Subcutaneous adipose tissue (tissue), 4 donors: Measurements from ENCODE around the gene TNS1. TPM values are rescaled to one million over a fixed set of nuclear protein-coding genes. Genes with fewer than 3 reads are reported as not detected.

Experiments
- CTCF ChIP-seq: fragments of 450-650 bp; IDR thresholded peaks from one replicate; pipeline ENCODE4 v1.5.1; 2016; ENCODE audit warnings: low read depth, mild to moderate bottlenecking, control low read depth, antibody characterized with exemption, moderate library complexity
- total RNA-seq, 4 donors: library from RNA; depleted of rRNA; stranded (reverse); fragments of >200 nt; gene quantifications; one replicate each; pipeline ENCODE4 v1.1.0, GENCODE V29; 2016

The TNS1 gene
- total RNA-seq, 4 donors from 2014 or later = 310 to 1,168 (median 450) TPM

DNA sequence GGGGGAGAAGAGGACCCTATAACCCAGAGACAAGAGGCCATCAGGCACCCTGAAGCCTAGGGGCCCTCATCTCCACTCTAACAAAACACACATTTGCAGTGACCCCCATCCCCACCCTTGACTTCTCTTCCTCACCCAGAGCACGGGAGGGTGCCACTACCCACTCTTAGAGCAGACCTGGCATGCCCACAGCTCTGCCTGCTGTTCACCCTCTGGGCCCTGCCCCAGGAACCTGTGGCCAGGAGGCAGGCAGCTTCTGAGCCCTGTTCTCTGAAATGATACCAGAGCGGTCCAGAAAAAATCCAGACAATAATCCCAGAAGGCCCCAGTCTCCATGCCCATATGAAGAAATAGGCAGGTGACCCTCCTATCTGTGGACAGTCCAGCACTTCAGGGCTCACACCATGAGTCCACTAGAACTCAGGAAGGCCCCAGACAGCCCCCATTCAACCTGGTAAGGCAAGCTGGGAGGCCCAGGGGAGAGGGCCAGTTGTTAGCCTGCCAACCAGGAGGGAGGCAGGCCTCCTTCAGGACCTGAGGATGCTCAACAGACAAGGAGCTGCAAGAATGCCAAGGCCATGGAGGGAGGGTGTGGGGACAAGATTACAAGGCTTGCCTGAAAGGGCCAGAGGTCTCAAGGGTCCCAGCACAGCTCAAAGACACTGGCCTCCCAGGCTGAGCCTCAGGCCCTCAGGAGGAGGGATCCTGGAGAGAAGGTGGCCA, 75.0 kb downstream of the TNS1 start:
- TF ChIP-seq CTCF = no peak

GRCh38 chr2:217926801-217927200, 76.0 kb downstream of the TNS1 start:
- TF ChIP-seq CTCF = no peak

GRCh38 chr2:217924346-217924901, 78.4 kb downstream of the TNS1 start:
- TF ChIP-seq CTCF = no peak

DNA sequence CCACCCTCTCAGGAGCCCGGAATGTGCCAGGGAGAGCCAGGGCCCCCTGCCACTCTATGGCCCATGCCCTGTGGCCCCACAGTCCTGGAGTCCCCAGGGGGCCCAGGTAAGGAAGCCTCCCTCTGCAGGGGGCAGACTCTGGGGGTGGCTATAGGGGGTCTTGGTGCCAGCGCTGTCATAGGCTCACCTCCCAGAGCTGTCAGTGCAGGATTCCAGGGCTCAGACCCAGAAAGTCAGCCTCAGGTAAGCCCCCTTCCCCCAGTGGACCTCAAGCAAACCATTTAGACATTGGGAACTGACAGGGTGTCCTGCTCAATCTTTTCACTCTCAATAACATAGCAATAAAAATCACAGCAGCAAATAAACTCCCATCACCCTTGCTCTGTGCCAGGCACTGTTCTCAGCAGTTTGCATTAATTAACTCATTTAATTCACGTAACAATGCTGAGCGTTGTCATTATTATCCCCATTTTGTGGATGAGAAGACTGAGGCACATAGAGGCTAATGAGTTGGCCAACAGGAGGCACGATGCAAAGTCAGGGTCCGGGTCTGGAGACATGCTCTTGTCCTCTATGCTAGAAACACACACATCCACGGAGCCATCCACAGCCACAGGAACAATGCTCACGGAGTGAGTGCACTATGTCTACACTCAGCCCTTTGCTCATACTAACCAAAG, 79.6 kb downstream of the TNS1 start:
- TF ChIP-seq CTCF = no peak

DNA sequence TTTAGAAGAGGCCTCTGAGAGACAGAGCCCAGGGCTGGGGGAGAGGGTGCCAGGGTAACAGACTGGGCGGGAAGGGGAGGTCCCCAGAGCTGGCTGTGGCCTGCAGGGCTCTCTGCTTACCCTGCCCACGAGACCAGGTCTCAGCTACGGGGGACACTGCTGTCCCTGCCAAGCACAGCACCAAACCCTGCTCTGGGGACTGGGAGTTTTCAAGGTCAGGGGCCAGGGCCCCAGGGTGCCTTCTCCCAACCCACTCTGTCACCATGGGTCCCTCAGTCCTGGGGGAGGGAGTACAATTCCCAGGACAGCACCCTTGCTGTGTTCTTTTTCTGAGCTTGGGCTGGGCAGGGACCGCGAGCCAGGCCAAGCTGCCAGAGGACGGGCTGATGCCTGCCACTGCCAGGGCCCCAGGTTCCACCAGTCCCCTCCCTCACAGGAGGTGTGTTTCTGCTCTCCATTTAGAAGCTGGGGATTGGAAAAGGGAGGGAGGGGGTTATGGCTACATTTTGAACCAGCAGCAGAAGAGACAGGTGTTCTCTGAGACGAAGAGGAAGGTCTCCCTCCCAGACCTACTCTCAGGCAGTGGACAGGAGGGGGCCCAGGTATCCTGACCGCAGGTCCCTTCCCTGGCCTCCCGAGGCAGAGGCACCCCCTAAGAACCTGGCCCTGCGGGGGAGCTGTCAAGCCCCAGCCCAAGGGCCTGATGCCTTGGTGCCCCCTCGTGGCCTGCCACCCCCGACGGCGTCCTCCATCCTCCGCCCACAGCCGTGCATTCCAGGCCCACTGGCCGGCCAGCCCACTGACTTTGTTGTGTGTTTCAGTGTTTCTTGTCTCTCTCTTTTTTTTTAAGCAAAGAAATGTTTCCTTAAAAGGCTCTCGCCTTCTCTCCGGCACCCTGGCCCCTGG, 80.4 kb downstream of the TNS1 start:
- no peak for TF ChIP-seq CTCF

DNA sequence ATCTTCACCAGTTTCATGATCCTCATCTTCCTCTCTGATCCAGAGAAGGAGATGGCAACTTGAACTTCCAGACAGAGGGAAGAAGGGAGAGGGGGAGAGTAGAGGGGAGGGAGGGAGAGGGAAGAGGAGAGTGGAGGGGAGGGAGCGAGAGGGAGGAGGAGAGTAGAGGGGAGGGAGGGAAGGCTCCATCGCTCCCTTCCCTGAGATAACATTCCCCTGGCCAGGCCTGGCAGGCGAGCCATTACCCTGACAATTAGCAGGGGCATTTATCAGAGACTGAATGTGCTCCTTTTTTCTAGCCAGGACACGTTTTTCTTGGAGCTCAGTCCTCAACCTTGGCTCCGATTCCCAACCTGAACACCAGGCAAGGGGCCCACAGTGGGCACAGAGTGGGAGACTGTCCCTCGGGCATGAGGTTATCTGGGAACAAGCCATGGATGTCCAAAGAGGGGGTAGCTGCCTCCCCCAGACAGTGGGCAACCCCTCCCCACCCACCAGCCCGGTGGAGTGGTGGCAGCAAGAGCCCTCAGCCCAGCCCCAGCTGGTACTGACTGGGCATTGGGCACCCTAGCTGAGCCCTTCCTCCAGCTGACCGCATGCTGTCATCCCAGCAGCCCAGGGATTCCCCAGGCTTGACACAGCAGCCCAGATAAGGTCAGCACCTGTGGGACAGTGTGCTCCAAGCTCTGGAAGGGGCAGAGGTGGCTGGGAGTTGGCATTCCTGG, 81.8 kb downstream of the TNS1 start:
- TF ChIP-seq CTCF = no peak
